HuH-7.5 (cell line): ENCODE data around the gene TMBIM1.
A peak's percentile ranks its signal among the peaks of the same experiment; 100 is the strongest.

Experiments used
- DNase-seq: peaks from one replicate; pipeline ENCODE4 v3.0.0; 2011; ENCODE audit warnings: low spot score

TMBIM1 gene

GRCh38 chr2:218271865-218272530 is 20.3 kb downstream of the TMBIM1 start:
- DNase-seq, result no peak

GRCh38 chr2:218271487-218271797 is 20.9 kb downstream of the TMBIM1 start:
- DNase-seq, result no peak

- no peak for DNase-seq
Observed at GRCh38 chr2:218270721-218271486, 21.4 kb downstream of the TMBIM1 start.

- DNase-seq, result peak; percentile 97
Observed at GRCh38 chr2:218269900-218270720, 22.2 kb downstream of the TMBIM1 start, which contains the start of the genes AAMP and PNKD. Gene AAMP, minus strand, starts transcription at chr2:218270137. Its CDS starts 51 bp downstream, at chr2:218270086. Gene PNKD, plus strand, starts transcription at chr2:218270519. Its CDS starts 17 bp downstream, at chr2:218270536.

GRCh38 chr2:218267259-218267658 is 25.0 kb downstream of the TMBIM1 start:
- no peak for DNase-seq

GRCh38 chr2:218266316-218266979 is 25.9 kb downstream of the TMBIM1 start:
- DNase-seq, result no peak

- DNase-seq, result no peak
Observed at GRCh38 chr2:218265626-218266025, 26.7 kb downstream of the TMBIM1 start.

- DNase-seq, result no peak
Observed at GRCh38 chr2:218264773-218265561, 27.3 kb downstream of the TMBIM1 start.

- DNase-seq, result no peak
Observed at GRCh38 chr2:218263817-218264641, 28.3 kb downstream of the TMBIM1 start.

GRCh38 chr2:218262631-218263586 is 29.4 kb downstream of the TMBIM1 start:
- no peak for DNase-seq

- DNase-seq, result no peak
Observed at GRCh38 chr2:218262237-218262600, 30.1 kb downstream of the TMBIM1 start.

- no peak for DNase-seq
Observed at GRCh38 chr2:218261423-218262236, 30.7 kb downstream of the TMBIM1 start.

GRCh38 chr2:218260742-218261422 is 31.4 kb downstream of the TMBIM1 start, which contains the start of gene GPBAR1:
Gene GPBAR1, plus strand, starts transcription at chr2:218261015. Its CDS starts 1,710 bp downstream, at chr2:218262725.
- DNase-seq, result no peak

GRCh38 chr2:218260166-218260565 is 32.1 kb downstream of the TMBIM1 start:
- no peak for DNase-seq

GRCh38 chr2:218259099-218259961 is 33.0 kb downstream of the TMBIM1 start:
- no peak for DNase-seq

- peak; percentile 59 for DNase-seq
Observed at GRCh38 chr2:218257390-218257981, 34.8 kb downstream of the TMBIM1 start.
